AG10803 (cell line): ENCODE results near the gene TAS2R50.

Source experiments
- DNase-seq: peaks from one replicate; pipeline ENCODE4 v3.0.0; 2010; ENCODE audit warnings: low read depth
- H3K4me3 ChIP-seq: 2 replicates; pipeline ENCODE4 v1.5.1; 2011; ENCODE audit warnings: mild to moderate bottlenecking, low read length, control low read depth
- TF ChIP-seq, protein P1 (sequence below): conservative IDR thresholded peaks from 2 replicates; pipeline ENCODE4 v1.5.1; 2011; ENCODE audit warnings: mild to moderate bottlenecking, low read length, control low read depth, inconsistent platforms

TAS2R50 gene

DNA sequence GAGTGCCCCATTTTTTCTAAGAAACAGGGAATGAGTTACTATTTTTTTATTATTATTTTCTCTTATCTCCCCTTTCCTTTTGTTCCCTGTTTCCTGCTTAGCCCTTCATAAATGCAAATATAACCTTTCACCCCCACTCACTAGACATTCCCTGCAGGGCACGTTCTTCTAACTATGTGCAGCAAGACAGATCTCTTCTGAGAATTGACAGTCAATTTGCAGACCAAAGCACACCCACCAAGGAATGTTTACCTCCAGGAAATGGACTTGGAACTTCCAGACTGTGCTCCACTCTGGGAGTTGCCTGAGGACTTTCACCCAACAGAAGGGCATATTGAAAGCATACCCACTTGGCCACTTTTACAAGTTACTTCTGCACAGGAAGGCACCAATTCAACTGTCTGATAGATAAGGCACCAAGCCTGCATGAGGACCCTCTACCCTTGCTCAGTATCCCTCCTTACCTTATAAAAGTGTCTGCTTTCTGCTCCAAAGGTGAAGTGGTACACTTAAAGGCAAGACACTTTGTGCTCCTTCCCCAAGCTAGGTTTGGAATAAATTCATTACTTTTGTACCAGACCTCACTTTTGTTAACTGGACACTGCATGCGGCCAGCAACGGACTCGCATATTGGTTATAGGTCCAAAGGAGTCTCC lies 29.2 kb upstream of the TAS2R50 start:
- DNase-seq, result no peak
- no peak overlapping the region for H3K4me3 ChIP-seq
- TF ChIP-seq, protein P1, sequence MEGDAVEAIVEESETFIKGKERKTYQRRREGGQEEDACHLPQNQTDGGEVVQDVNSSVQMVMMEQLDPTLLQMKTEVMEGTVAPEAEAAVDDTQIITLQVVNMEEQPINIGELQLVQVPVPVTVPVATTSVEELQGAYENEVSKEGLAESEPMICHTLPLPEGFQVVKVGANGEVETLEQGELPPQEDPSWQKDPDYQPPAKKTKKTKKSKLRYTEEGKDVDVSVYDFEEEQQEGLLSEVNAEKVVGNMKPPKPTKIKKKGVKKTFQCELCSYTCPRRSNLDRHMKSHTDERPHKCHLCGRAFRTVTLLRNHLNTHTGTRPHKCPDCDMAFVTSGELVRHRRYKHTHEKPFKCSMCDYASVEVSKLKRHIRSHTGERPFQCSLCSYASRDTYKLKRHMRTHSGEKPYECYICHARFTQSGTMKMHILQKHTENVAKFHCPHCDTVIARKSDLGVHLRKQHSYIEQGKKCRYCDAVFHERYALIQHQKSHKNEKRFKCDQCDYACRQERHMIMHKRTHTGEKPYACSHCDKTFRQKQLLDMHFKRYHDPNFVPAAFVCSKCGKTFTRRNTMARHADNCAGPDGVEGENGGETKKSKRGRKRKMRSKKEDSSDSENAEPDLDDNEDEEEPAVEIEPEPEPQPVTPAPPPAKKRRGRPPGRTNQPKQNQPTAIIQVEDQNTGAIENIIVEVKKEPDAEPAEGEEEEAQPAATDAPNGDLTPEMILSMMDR, result no peak

DNA sequence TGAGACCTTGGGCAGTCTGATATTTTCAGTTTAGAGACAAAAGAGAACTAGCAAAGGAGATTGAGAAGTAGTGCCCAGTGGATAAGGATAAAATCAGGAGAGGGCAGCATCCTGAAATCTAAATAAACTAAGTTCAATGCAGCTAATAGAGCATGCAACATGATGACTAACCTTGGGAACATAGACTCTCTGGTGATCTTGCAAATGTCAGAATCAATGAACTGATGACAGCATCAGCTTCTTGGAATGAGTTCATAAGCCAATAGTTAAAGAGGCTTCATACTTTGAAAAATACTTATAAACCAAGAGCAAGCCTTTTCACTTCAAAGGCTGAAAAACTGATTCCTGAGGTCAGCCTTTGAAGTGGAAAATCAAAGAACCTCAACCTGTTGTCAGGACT lies 27.5 kb upstream of the TAS2R50 start:
- TF ChIP-seq, protein P1, result no peak
- H3K4me3 ChIP-seq, result no peak overlapping the region
- no peak for DNase-seq

DNA sequence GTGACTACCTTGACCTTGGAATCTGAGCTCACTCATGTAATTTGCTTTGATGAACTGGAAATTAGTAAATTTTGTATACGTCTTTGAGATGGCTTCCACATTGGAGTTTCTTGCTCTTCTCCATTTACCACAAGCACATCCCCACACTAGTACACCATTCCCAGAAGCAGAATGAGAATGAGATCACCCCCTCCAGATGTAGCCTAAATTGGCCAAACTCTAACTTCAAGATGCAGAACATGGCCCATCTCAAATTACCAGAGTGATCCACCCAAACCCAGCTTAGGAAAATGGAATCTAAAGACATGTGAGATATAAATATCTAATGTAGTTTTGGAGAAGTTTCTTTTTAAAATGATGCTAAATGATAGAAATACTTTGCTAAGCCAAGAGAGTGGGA lies 20.9 kb upstream of the TAS2R50 start:
- no peak overlapping the region for H3K4me3 ChIP-seq
- TF ChIP-seq, protein P1, result no peak
- no peak for DNase-seq

DNA sequence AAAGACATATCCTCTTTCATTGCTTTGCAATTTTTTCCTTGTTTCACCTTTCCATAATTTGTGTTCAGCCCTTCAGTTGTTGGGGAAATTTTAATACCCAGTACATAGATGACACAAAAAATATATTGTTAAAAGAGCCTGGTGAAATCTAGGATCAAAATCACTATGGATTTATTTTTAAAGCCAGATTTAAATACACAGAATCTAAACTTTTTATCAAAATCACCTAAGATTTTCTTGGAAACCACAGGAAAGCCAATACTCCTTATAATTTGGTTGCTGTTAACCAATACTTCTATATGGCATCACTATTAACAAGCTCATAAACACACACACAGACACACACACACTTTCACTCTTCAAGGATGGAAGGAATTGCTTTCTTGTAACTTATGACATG lies 11.5 kb upstream of the TAS2R50 start, which contains the start of gene TAS2R20:
TAS2R20 (minus strand) TSS at position 101 of the 400 bp plus-strand sequence. CDS start 429 bp downstream, outside the sequence.
- H3K4me3 ChIP-seq, result no peak within 1 kb of the TSS
- no peak for DNase-seq
- TF ChIP-seq, protein P1, result no peak

DNA sequence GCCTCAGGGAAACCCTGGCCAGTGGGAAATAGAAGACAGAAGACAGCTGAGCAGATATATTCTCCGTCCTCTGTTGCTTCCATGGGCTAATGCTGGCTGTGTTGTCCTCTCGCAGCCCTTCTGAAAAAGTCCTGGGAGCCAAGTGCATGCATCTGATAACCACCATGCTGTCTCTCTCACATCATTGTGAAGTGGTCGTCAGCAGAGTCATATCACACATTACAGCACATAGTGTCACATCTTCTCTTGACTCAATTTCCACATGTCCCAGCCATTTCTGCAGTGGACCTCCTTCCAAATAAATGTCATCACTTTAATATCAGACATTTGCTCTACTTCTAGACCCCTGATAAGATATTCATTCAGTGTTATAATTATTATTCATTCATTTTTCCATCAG lies 7.6 kb upstream of the TAS2R50 start:
- H3K4me3 ChIP-seq, result no peak overlapping the region
- TF ChIP-seq, protein P1, result no peak
- no peak for DNase-seq

DNA sequence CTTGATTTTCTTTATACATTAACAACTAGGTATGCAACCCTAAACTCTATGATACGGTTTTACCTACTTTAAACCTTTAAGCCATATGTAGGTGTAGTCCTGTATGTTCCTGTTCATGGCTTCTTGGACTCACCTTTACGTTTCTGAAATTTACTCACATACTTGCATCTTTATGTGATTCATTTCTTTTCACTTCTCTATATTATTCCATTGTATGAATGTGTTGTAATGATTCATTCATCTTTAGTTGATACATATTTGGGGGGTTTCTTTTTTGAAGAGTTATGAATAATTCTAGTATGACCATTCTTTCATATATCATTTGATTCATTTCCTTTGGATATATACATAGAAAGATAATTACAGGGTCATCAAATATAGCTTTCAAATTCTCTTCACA lies 2.4 kb upstream of the TAS2R50 start:
- TF ChIP-seq, protein P1, result no peak
- DNase-seq, result no peak
- H3K4me3 ChIP-seq, result no peak overlapping the region

DNA sequence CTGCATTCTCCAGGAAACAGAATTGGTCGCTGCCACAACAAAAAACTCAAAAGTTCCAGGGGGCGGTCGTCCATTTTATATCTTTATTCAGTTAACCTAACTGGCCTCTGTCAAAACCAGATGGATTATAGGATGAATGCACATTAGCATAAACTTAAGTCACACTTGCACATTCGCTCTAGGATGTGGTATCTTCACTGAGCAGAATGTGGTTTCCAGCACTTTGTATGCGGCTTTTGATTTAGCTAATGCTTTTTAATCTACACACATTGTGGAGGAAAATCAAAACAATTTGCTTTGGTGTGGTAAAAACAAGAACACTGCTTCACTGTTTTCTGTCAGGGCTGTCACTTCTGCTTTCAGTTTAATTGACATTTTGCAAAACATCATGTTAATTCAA lies 4.5 kb downstream of the TAS2R50 start:
- TF ChIP-seq, protein P1, result no peak
- no peak overlapping the region for H3K4me3 ChIP-seq
- DNase-seq, result no peak
